ENCODE measurements around the gene CCDC177. TPM values are rescaled to one million over a fixed set of nuclear protein-coding genes. Genes with fewer than 3 reads are reported as not detected.

CCDC177 gene
- total and polyA plus RNA-seq, 2 donors (not counting 1 experiment from before 2014, with no cell fraction given), result not detected

GRCh38 chr14:69616408-69616773, 41.7 kb upstream of the CCDC177 start:
- H3K4me1 ChIP-seq (ENCODE audit: control insufficient read depth, extremely low read depth, insufficient read depth, low read length), result peaks cover 9% of the 10 kb centered on the region
- H3K9ac ChIP-seq (ENCODE audit: insufficient read depth, low read length), result no peak overlapping the region

GRCh38 chr14:69615496-69616407, 41.1 kb upstream of the CCDC177 start:
- H4K20me1 ChIP-seq (ENCODE audit: control insufficient read depth, extremely low read depth, insufficient read depth, low read length), result no peaks in the 10 kb centered on the region
- no peaks in the 10 kb centered on the region for H3K9me3 ChIP-seq (ENCODE audit: control insufficient read depth, insufficient read depth, low read depth, low read length)
- H3K9ac ChIP-seq (ENCODE audit: insufficient read depth, low read length), result no peak overlapping the region
- peaks cover 10% of the 10 kb centered on the region for H3K4me1 ChIP-seq (ENCODE audit: control insufficient read depth, extremely low read depth, insufficient read depth, low read length)
- H3K27ac ChIP-seq (ENCODE audit: insufficient read depth, low read length), result peak overlapping the region; percentile 18
- H3K4me2 ChIP-seq (ENCODE audit: extremely low read depth, insufficient read depth, low read length), result peak overlapping the region; percentile 30
- H2AFZ ChIP-seq (ENCODE audit: low read length), result no peak overlapping the region
- H3K27me3 ChIP-seq (ENCODE audit: control insufficient read depth, insufficient read depth, low read length), result no peaks in the 10 kb centered on the region
- peak; percentile 51 to 81 for DNase-seq (ENCODE audit: low read depth in 2 of 2)
- no peaks in the 10 kb centered on the region for H3K36me3 ChIP-seq (ENCODE audit: control insufficient read depth, insufficient read depth, low read length)
- peaks cover 56% of the 10 kb centered on the region for H3K79me2 ChIP-seq (ENCODE audit: control insufficient read depth, insufficient read depth, low read length)
- TF ChIP-seq EZH2 (IDR thresholded peaks at IDR 0.05; ENCODE audit: low read length, missing control alignments) (no peak), CTCF (conservative IDR thresholded peaks at IDR 0.05 in 1 of 2, IDR thresholded peaks at IDR 0.05 in 1 of 2; ENCODE audit: low read depth in 1 of 2, low read length in 2 of 2) (peak in 1 of 2 donors; percentile 4)
- H3K4me3 ChIP-seq (replicated peaks in 1 of 4; ENCODE audit: control extremely low read depth in 1 of 4, insufficient read depth in 1 of 4, low read depth in 3 of 4, low read length in 4 of 4), result peak overlapping the region in 1 of 4 experiments; percentile 39

More at GRCh38 chr14:69616408-69616773, 41.7 kb upstream of the CCDC177 start:
- TF ChIP-seq EZH2 (IDR thresholded peaks at IDR 0.05; ENCODE audit: low read length, missing control alignments) (no peak), CTCF (conservative IDR thresholded peaks at IDR 0.05 in 1 of 2, IDR thresholded peaks at IDR 0.05 in 1 of 2; ENCODE audit: low read depth in 1 of 2, low read length in 2 of 2) (no peak)
- DNase-seq (ENCODE audit: low read depth in 2 of 2), result no peak
- Histone ChIP-seq H3K27me3 (ENCODE audit: control insufficient read depth, insufficient read depth, low read length) (no peaks in the 10 kb centered on the region), H2AFZ (ENCODE audit: low read length) (no peak overlapping the region), H3K36me3 (ENCODE audit: control insufficient read depth, insufficient read depth, low read length) (no peaks in the 10 kb centered on the region), H3K9me3 (ENCODE audit: control insufficient read depth, insufficient read depth, low read depth, low read length) (no peaks in the 10 kb centered on the region), H3K79me2 (ENCODE audit: control insufficient read depth, insufficient read depth, low read length) (peaks cover 61% of the 10 kb centered on the region), H3K4me3 (replicated peaks in 1 of 4; ENCODE audit: control extremely low read depth in 1 of 4, insufficient read depth in 1 of 4, low read depth in 3 of 4, low read length in 4 of 4) (peak overlapping the region in 1 of 4 experiments; percentile 39), H3K27ac (ENCODE audit: insufficient read depth, low read length) (peak overlapping the region; percentile 18), H3K4me2 (ENCODE audit: extremely low read depth, insufficient read depth, low read length) (peak overlapping the region; percentile 30), H4K20me1 (ENCODE audit: control insufficient read depth, extremely low read depth, insufficient read depth, low read length) (no peaks in the 10 kb centered on the region)

GRCh38 chr14:69615121-69615495, 40.4 kb upstream of the CCDC177 start:
- Histone ChIP-seq H2AFZ (ENCODE audit: low read length) (no peak overlapping the region), H3K4me2 (ENCODE audit: extremely low read depth, insufficient read depth, low read length) (peak overlapping the region; percentile 30), H3K36me3 (ENCODE audit: control insufficient read depth, insufficient read depth, low read length) (no peaks in the 10 kb centered on the region), H3K27me3 (ENCODE audit: control insufficient read depth, insufficient read depth, low read length) (no peaks in the 10 kb centered on the region), H3K9me3 (ENCODE audit: control insufficient read depth, insufficient read depth, low read depth, low read length) (no peaks in the 10 kb centered on the region), H3K27ac (ENCODE audit: insufficient read depth, low read length) (no peak overlapping the region), H3K4me1 (ENCODE audit: control insufficient read depth, extremely low read depth, insufficient read depth, low read length) (peaks cover 16% of the 10 kb centered on the region), H3K9ac (ENCODE audit: insufficient read depth, low read length) (no peak overlapping the region), H3K79me2 (ENCODE audit: control insufficient read depth, insufficient read depth, low read length) (peaks cover 51% of the 10 kb centered on the region), H4K20me1 (ENCODE audit: control insufficient read depth, extremely low read depth, insufficient read depth, low read length) (no peaks in the 10 kb centered on the region), H3K4me3 (replicated peaks in 1 of 4; ENCODE audit: control extremely low read depth in 1 of 4, insufficient read depth in 1 of 4, low read depth in 3 of 4, low read length in 4 of 4) (peak overlapping the region in 1 of 4 experiments; percentile 25)
- TF ChIP-seq CTCF (conservative IDR thresholded peaks at IDR 0.05 in 1 of 2, IDR thresholded peaks at IDR 0.05 in 1 of 2; ENCODE audit: low read depth in 1 of 2, low read length in 2 of 2), result no peak
- no peak for TF ChIP-seq EZH2 (IDR thresholded peaks at IDR 0.05; ENCODE audit: low read length, missing control alignments)
- no peak for DNase-seq (ENCODE audit: low read depth in 2 of 2)

Data from fibroblast of lung (primary cell).